Measurements from ENCODE around the gene CCRL2. TPM values are rescaled to one million over a fixed set of nuclear protein-coding genes. Genes with fewer than 3 reads are reported as not detected.

The CCRL2 gene
- total RNA-seq, 1 experiment from 2014 or later = not detected

GRCh38 chr3:46414739-46415138 lies 7.7 kb downstream of the CCRL2 start:
- H4K20me1 ChIP-seq (ENCODE audit: control insufficient read depth, insufficient read depth, insufficient read length) = no peaks in the 10 kb centered on the region
- H3K79me2 ChIP-seq (ENCODE audit: insufficient read depth, low read length) = no peaks in the 10 kb centered on the region
- no peak overlapping the region for H2BK120ac ChIP-seq (ENCODE audit: low read depth, low read length, poor library complexity, severe bottlenecking)
- peaks cover 4% of the 10 kb centered on the region; the same call in 1 of the 2 replicates for H3K4me1 ChIP-seq (ENCODE audit: insufficient read depth, low read length)
- H4K5ac ChIP-seq (ENCODE audit: insufficient read length, low read depth, low read length) = no peak overlapping the region
- H3K23ac ChIP-seq (ENCODE audit: insufficient read length, low read depth, low read length) = no peak overlapping the region
- no peak overlapping the region for H3K56ac ChIP-seq (ENCODE audit: insufficient read length, low read depth, low read length)
- Mint-ChIP-seq H3K27ac (no peak overlapping the region), H3K4me1 (peaks cover 23% of the 10 kb centered on the region in 2 experiments), H3K4me3 (no peak overlapping the region), H3K27me3 (ENCODE audit: low read depth) (no peaks in the 10 kb centered on the region; the same call in 1 of the 2 replicates), H3K9me3 (no peaks in the 10 kb centered on the region; a peak in 1 of 5 replicates), H3K36me3 (ENCODE audit: insufficient read depth in 1 of 3, low read depth in 3 of 3) (no peaks in the 10 kb centered on the region)
- H2BK15ac ChIP-seq (ENCODE audit: low read depth, low read length) = no peak overlapping the region
- H3K9ac ChIP-seq (ENCODE audit: extremely low read depth, insufficient read length, low read length) = no peak overlapping the region
- no peak overlapping the region for H3T11ph ChIP-seq (ENCODE audit: low read length)
- no CpG with 5 or more reads among the region's 4 CpGs for WGBS (ENCODE audit: extremely low coverage, insufficient read length, low lambda C conversion rate)
- H3K79me1 ChIP-seq (ENCODE audit: insufficient read depth, low read depth, low read length, poor library complexity, severe bottlenecking) = no peaks in the 10 kb centered on the region
- H2BK5ac ChIP-seq (ENCODE audit: insufficient read length, low read length) = no peak overlapping the region
- H3K4me2 ChIP-seq (ENCODE audit: insufficient read depth, insufficient read length, low read length) = no peak overlapping the region
- no peak overlapping the region for H3K14ac ChIP-seq (ENCODE audit: insufficient read depth, low read length)
- H3K18ac ChIP-seq (ENCODE audit: insufficient read length, low read depth, low read length) = no peak overlapping the region
- H2AK5ac ChIP-seq (ENCODE audit: insufficient read length, low read length) = no peak overlapping the region
- no peak for TF ChIP-seq CTCF (conservative IDR thresholded peaks at IDR 0.05)
- no peaks in the 10 kb centered on the region for H3K9me3 ChIP-seq (ENCODE audit: control insufficient read depth, low read depth, low read length)
- H3K27ac ChIP-seq (ENCODE audit: insufficient read length, low read depth, low read length) = no peak overlapping the region
- no peak overlapping the region for H4K8ac ChIP-seq (replicated peaks; ENCODE audit: insufficient read length, low read depth, low read length)
- H2BK12ac ChIP-seq (ENCODE audit: insufficient read length, low read depth, low read length) = no peak overlapping the region
- no peaks in the 10 kb centered on the region for H3K27me3 ChIP-seq (ENCODE audit: insufficient read depth, low read length)
- no peaks in the 10 kb centered on the region for H3K23me2 ChIP-seq (ENCODE audit: insufficient read length, low read depth, low read length, poor library complexity, severe bottlenecking)
- H2AFZ ChIP-seq (ENCODE audit: low read length) = no peak overlapping the region
- H3K4ac ChIP-seq (ENCODE audit: low read depth, low read length) = no peak overlapping the region
- no peak overlapping the region for H2BK20ac ChIP-seq (ENCODE audit: low read depth, low read length, poor library complexity, severe bottlenecking)
- no peak for DNase-seq
- no peak overlapping the region for H4K91ac ChIP-seq (ENCODE audit: insufficient read length, low read depth, low read length)

Data from H9 (cell line).